Measurements from ENCODE around the gene MINDY4.

Gene MINDY4

GRCh38 chr7:30838008-30838407 is 66.8 kb downstream of the MINDY4 start:
- no peak for DNase-seq

- no peak for DNase-seq
Measured at GRCh38 chr7:30840141-30841024, 69.2 kb downstream of the MINDY4 start.

GRCh38 chr7:30841025-30841735 is 70.0 kb downstream of the MINDY4 start:
- no peak for DNase-seq

GRCh38 chr7:30841801-30842541 is 70.8 kb downstream of the MINDY4 start:
- DNase-seq, result no peak

DNA sequence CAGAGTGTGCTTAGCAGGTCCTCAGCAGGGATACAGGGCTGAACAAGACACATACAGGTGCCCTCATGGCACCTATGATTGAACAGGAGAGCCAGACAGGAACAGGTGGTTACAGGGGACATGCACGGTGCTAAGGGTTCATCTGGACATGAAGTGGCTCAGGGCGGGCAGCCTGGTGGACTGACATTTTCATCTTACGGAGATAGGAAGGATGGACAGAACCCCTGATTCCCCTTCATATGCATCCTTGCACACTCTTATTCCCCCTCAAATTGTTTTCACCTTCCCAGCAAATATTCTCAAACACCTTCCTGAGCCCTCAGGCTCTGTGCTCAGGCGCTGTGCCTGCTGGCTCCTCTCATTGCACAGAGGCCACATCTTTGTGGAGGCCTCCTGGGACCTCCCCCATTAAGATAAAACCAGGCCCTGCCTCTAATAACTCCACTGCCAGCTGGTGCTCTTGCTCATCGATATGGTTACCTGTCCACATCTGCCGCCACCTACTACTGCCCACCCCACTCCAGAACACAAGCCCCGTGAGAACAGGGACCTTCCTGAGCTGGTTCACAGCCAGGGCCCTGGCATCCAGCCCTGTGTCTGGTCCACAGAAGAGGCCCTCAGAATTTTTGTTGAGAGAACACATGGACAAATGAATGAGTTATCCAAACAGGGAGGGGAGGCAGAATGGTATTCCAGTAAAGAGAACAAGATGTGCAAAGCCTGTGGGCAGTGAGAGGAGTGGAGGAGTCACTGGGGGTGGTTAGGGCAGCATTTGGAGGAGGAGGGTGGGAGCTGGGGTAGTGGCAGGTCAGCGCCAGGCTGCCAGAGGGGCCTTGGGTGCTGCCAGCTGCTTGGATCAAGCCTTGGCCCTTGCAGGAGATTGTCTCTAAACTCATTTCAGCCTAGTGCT is 71.6 kb downstream of the MINDY4 start:
- no peak for DNase-seq

DNA sequence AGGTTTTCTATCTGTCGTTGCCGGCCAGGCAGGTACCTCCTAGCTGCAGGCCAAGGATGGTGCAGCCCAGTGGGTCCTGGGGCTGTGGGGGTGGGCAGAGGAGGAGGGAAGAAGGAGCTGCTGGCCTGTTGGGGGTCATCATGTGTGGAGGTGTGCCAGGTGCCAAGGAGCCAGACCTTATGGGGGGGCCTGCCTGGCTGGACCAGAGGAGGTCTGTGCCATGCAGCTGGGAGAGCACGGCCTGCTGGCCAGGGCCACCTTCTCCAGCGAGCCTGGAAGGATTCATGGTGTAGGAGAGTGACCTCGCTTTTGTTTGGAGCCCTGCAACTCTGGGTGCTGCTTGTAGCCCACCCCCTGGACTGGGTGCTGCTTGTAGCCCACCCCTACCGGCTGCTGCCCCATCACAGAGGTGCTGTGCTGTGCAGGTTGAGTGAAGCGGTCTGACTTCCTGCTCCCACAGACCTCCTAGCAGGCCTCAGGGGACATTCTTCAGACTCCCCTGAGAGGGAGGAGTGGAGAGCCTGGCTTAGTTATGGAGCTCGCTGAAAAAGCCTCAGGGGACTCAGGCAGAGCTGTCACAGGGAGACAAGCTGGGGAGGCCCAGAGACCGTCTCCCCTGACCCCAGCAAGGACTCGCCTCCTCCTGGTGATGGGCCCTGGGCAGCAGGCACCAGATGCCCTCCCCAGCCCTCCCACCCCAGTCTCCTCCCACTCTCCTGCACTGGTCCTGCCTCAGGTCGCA is 72.7 kb downstream of the MINDY4 start:
- DNase-seq, result no peak

- DNase-seq, result no peak
Measured at GRCh38 chr7:30844483-30844874, 73.3 kb downstream of the MINDY4 start.

- DNase-seq, result no peak
Measured at GRCh38 chr7:30844916-30845315, 73.7 kb downstream of the MINDY4 start.

DNA sequence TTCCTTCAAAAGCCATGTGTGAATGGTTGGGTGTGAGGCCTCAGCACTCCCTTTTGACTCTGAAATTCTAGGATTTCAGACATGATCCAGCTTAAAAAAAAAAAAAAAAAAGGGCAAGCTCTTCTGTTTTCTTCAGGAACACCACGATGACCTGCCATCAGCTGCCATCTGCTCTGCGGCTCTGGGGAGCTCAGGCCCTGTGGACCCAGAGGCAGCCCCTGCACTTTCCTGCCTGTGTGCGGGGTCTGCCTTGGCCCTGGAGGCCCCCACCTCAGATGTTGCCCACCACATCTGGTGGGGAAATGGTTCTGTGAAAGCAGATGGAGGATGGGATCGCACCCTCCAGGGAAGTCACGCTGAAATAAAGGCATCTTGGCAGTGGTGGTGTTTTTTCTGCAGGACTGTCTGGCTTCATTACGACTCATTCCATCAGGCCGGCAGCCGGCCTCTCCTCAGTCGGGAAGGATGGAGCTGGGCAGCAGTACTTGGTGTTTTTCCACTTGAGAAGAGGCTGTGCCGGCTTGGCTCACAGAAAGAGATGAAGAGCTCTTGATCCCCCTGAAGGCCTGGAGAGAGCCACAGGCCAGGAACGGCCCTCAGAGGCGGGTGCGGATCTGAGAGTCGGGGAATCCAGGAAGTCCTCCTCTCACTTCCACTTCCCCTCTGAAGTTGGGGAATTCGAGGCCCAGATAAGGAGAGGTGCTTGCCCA is 74.4 kb downstream of the MINDY4 start:
- no peak for DNase-seq

DNA sequence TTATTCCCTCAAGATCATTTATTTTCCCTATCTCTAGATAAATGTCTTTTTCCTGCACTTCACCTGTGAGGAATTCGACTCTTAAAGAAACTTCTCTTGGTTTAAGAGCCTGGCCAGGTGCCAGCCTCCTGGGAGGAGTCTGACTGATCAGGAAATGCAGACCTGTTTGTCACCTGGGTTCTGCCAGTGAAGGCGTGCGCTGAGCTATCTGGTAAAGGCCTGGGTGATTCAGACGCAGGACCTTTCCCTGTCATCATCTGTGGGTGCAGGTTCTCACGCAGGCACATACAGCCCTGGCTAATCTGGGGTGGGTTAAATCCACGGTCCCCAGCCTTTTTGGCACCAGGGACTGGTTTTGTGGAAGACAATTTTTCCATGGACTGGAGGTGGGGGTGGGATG is 75.2 kb downstream of the MINDY4 start:
- no peak for DNase-seq

DNA sequence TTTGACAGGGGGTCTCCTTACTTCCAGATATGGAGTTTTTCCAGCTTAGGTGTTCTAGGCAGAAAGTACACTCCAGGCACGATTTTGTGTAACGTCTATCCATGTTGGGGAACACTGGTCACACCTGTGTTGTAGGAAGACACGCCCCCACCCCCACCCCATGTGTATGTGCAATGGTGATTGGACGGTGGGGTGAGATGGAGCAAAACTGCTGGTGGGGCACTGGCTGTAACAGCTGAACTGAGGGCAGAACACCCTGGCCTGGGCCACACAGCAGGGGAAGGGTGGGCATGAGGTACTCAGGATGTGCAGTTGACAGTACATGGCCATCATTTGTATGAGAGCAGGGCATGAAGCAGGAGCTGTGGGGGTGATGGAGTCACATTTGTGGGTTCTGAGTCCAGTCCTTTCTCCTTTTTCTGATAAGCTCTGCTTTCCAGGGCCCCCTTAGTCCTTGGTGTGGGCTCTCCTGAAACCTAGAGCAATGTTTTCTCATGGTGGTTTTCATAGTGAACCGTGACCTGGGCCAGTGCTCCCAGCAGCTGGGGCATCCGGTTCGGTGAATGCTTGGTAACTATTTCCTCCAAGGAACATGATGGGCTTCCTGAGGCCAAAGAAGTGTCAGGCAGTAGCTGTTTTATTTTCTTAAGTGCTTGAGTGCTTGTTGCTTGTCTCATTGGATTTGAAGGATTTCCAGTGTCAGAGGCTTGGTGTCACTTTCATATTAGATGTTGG is 77.1 kb downstream of the MINDY4 start:
- DNase-seq, result no peak

GRCh38 chr7:30849565-30849964 is 78.3 kb downstream of the MINDY4 start:
- DNase-seq, result no peak

GRCh38 chr7:30850426-30850825 is 79.2 kb downstream of the MINDY4 start:
- DNase-seq, result no peak

DNA sequence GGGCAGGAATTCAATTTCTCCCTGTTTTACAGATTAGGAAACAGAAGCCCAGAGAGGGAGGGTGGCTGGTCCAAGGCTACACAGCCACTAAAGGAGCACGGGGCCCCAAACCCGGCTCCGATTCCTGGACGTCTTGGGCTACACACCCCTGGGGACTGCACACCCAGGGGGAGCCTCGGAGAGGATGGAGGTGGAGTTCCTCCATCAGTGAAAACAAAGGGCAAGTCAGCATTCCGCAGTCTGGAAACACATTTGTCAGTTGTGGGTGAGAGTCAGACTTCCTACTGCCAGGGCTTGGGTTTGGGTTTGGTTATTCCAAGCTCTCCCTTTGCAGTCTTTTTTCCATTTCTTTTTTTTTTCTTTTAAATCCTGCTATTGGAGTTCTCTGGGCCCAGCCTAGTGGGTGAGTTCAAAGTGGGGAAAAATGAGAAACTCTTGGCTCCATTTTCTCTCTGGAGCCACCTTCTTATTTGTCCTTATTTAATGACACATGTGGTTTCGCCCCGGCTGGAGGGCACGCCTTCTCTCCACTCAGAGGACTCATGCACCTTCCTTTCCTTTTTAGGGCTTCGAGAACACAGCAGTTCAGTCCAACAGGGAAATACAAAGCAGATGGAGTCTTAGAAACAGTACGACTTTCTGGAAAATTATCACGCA is 80.6 kb downstream of the MINDY4 start:
- no peak for DNase-seq

DNA sequence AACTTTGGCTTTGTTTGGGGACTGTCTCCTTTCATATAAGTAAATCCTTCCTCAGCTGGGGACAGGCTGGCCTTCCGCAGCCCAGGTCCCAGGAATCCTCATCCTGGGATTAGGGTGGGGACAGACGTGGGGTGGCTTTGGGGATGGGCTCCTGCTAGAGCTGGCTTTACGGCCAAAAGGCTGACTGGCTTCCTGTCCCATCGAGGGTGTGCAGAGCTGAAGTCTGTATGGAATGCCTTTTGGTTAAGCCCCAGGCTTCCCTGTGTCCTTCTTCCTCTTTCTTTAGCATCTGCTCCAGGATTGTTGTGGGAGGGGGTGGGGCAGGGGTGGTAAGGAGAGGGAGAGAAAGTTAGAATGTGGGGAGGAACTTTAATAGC is 81.1 kb downstream of the MINDY4 start:
- DNase-seq, result no peak

GRCh38 chr7:30852744-30853288 is 81.6 kb downstream of the MINDY4 start:
- no peak for DNase-seq

DNA sequence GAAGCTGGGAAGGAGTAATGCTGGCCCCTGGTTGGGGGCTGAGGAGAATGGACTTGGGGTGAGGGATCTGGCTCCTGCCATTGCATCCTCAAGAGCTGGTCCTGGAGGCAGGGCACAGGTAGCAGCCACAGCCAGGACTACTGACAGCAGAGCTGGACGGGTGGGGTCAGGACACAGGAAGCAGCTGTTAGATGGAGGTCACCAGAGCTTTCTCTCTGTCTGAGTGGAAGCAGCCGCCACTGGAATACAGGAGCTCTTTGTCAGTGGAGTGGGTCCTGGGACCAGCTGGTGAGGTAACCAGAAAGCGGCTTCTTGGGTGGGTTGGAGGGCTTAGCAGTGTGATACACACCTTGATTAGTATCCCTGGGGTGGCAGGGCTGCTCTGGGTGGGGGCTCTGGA is 82.4 kb downstream of the MINDY4 start:
- DNase-seq, result no peak

- no peak for DNase-seq
Measured at GRCh38 chr7:30855936-30856335, 84.7 kb downstream of the MINDY4 start.

DNA sequence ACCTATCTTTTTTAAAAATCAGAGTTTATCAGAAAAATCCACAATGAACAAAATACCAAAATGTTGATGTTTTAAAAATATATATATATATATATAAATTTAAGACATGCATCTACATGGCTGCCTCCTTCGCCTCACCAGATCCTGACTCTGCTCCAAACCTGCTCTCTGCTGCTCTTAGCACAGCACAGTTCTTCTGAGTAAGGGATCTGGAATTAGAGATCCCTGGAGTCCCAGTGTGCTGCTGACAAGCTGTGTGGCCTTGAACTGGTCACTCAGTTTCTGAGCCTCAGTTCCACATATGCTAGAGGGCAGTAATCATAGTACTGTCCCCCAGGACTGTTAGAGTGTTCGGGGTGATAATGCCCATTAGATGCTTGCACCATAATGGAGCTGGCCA is 87.4 kb downstream of the MINDY4 start:
- no peak for DNase-seq

Measured in activated CD4-positive, alpha-beta T cell treated with anti-CD3 and anti-CD28 coated beads, Interleukin-2, Interleukin-6, amounts not matched to agents 100 ng/mL and 50 ng/mL, durations not matched to agents 16 hours and 8 hours (primary cell).